Breast epithelium (tissue), 3 donors: ENCODE data around the gene ATP6V0E2.
"Not testable (repeated sequence)": the region's sequence is repeated elsewhere in the genome, so short reads cannot be mapped to it uniquely, and the experiment has no call there.

Experiments
- POLR2A ChIP-seq: fragments of 450-650 bp; IDR thresholded peaks from one replicate; pipeline ENCODE4 v1.6.1; 2016; ENCODE audit warnings: antibody characterized with exemption, mild to moderate bottlenecking, moderate library complexity
- POLR2AphosphoS5 ChIP-seq, 3 donors: sonication (generic); formaldehyde crosslinking; IDR thresholded peaks; one replicate each; pipeline ENCODE4 v1.6.1; 2017; ENCODE audit warnings: antibody characterized with exemption in 3 of 3
- TF ChIP-seq, protein P1 (sequence below), 3 donors: fragments of 450-650 bp; IDR thresholded peaks; one replicate each; pipeline ENCODE4 v1.5.1; 2016 to 2017; ENCODE audit warnings: antibody characterized with exemption in 3 of 3, mild to moderate bottlenecking in 3 of 3, moderate library complexity in 3 of 3

DNA sequence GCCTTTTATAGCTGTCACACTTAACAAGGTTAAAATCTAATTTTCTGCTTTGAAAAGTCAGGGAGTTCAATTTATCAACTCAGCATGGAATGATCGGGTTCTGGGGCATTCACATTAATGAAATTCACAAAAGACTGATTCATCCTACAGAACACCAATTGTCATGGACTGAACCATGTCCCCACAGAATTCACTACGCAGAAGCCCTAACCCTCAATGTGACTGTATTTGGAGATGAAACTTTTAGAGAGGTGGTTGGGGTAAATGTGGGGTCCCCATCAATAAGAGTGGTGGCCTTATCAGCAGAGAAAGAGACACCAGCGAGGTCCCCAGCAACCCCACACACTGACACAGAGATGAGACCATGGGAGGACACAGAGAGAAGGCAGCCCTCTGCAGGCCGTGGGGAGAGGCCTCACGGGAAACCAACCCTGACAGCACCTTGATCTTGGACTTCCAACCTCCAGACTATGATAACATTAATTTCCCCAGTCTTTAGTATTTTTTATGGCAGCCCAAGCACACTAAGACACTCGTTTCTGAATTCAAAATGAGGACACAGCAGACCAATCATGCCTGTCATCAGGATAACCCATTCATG lies 34.1 kb downstream of the ATP6V0E2 start:
- TF ChIP-seq POLR2AphosphoS5 (IDR thresholded peaks at IDR 0.05); POLR2A: not testable (repeated sequence)
- TF ChIP-seq, protein P1, sequence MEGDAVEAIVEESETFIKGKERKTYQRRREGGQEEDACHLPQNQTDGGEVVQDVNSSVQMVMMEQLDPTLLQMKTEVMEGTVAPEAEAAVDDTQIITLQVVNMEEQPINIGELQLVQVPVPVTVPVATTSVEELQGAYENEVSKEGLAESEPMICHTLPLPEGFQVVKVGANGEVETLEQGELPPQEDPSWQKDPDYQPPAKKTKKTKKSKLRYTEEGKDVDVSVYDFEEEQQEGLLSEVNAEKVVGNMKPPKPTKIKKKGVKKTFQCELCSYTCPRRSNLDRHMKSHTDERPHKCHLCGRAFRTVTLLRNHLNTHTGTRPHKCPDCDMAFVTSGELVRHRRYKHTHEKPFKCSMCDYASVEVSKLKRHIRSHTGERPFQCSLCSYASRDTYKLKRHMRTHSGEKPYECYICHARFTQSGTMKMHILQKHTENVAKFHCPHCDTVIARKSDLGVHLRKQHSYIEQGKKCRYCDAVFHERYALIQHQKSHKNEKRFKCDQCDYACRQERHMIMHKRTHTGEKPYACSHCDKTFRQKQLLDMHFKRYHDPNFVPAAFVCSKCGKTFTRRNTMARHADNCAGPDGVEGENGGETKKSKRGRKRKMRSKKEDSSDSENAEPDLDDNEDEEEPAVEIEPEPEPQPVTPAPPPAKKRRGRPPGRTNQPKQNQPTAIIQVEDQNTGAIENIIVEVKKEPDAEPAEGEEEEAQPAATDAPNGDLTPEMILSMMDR (IDR thresholded peaks at IDR 0.05) = not testable (repeated sequence)
